ENCODE measurements around the gene C7orf57. TPM values are rescaled to one million over a fixed set of nuclear protein-coding genes. Genes with fewer than 3 reads are reported as not detected.

The C7orf57 gene
- total and polyA plus RNA-seq, 10 of the 15 experiments (the other 5 are each of a cell fraction or from before 2014, with no cell fraction given): 0.04 to 0.21 (median 0.10) TPM; not detected in 5

DNA sequence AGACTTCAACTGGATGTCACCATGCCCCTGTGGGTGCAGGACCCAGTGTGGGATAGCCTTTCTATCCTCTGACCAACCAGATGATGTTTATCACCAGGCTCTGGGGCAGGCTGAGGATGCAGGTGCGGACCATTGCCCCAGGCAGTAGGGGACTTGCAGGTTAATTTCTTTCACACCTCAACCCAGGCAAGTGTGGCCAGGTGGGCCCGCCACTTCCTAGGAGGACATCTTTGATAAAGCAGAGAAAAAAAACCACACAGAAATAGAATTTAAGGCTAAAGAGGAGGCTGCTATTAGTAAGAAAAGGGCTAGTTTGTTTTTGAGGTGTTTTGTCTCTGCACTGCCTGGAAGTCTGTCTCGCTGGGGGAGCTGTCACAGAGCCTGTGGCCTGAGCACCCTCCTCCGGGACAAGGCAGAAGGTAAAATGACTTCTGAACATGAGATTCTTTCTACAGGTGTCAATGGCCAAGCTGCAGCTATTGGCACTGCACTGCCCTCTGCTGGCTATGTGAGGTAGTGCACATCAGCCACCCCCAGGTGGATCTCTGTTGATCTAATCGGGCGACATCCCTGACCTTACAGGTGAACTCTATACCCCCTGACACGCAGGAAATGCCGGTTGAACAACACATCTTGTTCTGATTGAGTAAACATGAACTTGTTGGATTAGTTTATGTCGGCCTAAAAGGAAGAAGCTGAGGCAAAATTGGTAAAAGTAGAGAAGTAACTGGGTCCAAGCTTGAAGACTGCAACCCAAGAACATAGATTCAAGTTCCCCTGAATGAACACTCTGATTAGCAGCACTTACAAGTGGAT, 74.7 kb downstream of the C7orf57 start (continued):
- TF ChIP-seq ZNF592 (IDR thresholded peaks at IDR 0.05): 0 out of 2 replicates have a peak, but pooled peaks have one; percentile 17
- no peak for TF ChIP-seq PRDM15 (CRISPR knock-in tag; IDR thresholded peaks at IDR 0.05)
- no peak for TF ChIP-seq SREBF1 (IDR thresholded peaks at IDR 0.05; ENCODE audit: low read length)
- no peak for TF ChIP-seq ESRRA (IDR thresholded peaks at IDR 0.05; ENCODE audit: low read length)
- no peak for TF ChIP-seq MLLT1 (IDR thresholded peaks at IDR 0.05)
- peak; percentile 100 for TF ChIP-seq SMC3 (IDR thresholded peaks at IDR 0.05; ENCODE audit: borderline replicate concordance, low read length)
